GM18508 (cell line): ENCODE measurements around the gene GBF1.

Experiments used
- ATAC-seq: cut with Tn5 transposase; IDR thresholded peaks from one replicate; pipeline ENCODE4 v1.9.1; 2021; ENCODE audit warnings: moderate number of reproducible peaks; ENCODE audit not compliant: insufficient read depth, unreplicated experiment

The GBF1 gene

DNA sequence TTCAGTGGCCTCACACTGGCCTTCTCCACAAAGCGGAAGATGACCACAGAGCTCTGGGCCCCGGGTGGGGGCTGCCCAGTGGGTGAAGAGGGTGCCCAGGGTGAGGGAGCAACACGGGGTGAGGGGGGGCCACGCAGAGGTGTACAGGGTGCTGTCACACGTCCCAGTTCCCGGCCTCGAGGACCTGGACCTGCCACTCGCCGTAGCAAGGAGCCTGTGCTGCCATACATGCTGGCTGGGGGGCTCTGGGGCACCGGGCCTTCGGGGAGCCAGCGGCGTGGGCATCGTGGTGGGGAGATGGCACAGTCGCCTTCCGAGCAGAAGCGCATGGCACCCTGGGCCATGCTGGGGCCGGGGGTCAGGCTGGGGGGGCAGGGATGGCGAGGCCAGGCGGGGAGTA lies 171.4 kb downstream of the GBF1 start:
- ATAC-seq, result no peak

DNA sequence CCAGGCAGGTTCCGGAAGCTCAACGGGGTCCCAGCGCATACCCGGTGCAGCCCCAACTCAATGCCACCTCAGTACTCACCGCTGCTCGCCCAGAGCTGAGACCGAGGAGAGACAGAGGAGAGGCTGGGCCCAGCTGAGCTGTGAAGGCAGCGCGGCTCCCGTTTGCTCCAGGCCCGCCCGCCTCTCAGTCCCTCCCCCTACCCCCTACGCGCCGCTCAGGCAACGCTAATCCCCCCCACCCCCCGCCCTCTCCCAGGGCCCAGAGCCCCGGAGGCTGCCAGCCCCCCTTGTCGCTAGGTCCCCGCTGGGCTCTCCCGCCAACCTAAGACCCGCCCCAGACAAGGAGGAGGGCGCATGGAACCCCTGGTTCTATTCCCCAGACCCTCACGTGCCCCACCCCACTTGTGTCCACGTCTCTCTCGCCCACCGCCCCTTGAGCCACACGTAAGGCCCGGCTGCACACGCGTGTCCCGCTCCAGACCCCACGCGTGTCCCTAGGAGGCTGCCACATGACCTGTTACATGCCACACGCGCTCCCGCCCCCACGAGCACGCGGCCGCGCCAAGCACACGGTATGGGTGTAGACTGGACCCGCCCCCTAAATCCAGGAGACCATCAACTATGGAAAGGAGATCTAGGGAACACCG lies 173.4 kb downstream of the GBF1 start, which contains the start of gene PSD:
TSS of gene PSD (minus strand) at position 164 of the 647 bp plus-strand sequence. CDS start 1,747 bp downstream, outside the sequence.
- no peak for ATAC-seq

DNA sequence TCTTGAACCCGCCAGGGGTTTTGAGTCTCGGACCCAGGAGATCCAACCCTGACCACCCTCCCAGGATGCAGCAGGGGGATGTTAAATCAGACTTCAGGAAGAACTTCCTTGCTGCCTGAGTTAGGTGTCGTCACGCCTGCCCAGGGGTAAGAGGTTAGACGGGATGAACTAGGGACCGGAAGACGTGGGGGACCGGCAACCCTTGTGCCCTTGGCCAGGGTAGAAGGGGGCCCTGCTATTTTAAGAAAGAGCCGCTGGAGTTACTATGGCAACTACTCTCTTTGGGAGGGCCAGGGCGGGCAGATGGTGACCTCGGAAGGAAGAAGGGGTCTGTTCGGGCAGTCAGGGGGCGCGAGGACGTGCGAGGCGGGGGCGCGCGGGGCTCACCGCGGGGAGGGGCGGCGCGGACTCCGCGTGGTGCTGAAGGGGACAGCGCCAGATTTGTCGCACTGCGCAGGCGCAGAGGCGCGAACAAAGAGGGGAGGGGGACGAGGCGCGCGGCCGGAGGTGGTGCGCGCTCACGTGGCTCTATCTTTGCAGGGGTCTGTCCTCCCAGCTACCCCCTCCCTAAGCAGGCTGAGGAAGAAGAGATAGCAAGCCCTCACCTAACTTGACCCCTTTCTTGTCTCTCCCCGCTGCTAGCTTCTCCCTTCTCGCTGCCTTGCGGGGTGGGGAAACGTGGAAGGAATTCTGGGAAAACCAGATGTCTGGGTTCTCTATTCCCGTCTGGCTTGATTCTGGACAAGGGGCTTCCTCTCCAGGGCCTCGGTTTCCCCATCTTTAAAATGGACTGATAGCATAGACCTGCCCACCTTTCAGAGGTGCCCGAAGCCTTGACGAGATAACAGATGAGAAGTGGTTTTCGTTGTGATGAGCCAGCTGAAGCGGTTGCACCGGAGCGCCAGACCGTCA lies 174.2 kb downstream of the GBF1 start:
- no peak for ATAC-seq

DNA sequence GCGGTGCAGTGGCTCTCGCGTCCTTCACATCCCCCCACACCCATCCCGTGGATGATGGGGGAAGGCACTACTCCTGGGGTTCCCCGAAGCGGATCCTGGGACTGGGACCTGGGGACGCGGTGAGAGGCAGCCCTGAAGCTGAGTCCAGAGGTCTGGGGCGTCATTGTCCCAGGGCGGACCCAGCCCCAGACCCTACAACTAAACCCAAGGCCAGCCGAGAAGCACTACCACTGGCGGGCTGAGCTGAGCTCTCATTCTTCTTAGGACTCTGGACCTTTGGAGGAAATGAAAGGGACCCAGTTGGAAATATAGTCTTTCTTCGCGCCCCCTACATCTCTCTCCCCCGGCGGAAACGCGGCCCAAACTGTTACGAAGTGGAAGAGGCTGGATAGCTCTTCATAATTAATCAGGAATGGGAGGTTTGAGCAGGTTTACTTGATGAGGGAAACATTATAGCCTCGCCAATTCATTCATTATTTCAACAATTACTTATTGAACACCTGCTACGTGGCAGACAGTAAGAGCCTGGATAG lies 174.9 kb downstream of the GBF1 start:
- ATAC-seq, result no peak

DNA sequence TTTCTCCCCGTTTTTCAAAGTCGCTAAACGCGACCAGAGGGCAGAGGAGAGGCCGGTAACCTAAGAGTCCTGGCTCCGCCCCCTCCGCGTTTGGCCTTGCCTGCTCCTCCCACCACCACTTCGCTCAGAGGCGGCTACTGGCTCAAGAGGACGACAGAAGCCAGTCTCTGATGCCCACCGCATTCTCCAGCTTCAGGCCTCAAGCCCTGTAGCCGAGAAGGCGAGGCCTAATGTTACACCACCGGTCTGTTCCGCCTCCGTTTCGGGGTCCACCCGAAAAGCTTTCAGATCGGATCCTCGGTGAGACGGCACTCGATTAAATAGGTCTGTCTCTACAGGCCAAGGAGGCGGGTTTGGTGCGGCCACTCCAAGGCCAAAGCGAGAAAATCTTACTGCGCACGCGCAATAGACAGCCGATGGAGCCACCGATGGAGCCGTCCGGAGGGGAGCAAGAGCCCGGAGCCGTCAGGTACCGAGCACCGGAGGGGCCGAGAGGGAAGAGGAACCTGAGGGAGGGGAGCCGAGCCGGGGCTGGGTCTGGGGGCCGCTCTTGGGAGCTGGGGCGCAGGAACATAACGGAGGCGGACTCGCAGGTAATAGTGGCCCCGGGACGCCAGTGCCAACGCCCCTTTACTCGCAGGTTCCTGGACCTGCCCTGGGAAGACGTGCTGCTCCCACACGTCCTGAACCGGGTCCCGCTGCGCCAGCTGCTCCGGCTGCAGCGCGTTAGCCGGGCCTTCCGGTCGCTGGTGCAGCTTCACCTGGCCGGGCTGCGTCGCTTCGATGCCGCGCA lies 175.6 kb downstream of the GBF1 start, which contains the start of gene FBXL15:
TSS of gene FBXL15 (plus strand) at position 123 of the 793 bp plus-strand sequence. CDS start at position 417, 294 bp downstream.
- ATAC-seq, result peak; percentile 42

DNA sequence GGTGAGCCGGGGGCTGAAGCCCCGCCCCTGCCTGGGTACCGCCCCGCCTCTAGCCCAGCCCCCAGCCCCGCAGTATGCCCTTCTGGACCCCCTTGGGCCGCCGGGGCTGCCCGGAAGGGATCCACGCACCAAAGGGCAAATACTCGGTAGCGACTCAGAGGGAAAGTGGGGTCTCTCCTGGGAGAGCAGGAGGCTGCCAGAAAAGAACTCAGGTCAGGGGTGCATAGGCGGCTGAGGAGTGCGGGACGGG lies 176.1 kb downstream of the GBF1 start:
- ATAC-seq, result no peak

DNA sequence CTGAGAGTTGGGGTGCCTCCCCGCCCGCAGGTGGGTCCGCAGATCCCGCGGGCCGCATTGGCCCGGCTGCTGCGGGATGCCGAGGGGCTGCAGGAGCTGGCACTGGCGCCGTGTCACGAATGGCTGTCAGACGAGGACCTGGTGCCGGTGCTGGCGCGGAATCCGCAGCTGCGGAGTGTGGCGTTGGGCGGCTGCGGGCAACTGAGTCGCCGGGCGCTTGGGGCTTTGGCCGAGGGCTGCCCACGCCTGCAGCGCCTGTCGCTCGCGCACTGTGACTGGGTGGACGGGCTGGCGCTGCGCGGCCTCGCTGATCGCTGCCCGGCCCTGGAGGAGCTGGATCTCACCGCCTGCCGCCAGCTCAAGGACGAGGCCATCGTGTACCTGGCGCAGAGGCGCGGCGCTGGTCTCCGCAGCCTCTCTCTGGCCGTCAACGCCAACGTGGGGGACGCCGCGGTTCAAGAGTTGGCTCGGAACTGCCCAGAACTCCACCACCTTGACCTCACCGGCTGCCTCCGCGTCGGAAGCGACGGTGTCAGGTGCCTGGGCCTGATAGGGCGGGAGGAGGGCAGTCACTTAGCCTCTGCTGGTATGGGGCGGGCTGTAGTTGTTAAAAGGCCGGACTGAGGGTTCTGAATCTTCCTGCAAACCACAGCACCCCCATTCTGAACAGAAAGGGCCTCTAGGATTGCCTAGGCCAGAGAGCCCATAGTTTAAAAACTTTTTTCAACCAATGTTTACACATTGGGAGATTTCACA lies 176.6 kb downstream of the GBF1 start:
- no peak for ATAC-seq

DNA sequence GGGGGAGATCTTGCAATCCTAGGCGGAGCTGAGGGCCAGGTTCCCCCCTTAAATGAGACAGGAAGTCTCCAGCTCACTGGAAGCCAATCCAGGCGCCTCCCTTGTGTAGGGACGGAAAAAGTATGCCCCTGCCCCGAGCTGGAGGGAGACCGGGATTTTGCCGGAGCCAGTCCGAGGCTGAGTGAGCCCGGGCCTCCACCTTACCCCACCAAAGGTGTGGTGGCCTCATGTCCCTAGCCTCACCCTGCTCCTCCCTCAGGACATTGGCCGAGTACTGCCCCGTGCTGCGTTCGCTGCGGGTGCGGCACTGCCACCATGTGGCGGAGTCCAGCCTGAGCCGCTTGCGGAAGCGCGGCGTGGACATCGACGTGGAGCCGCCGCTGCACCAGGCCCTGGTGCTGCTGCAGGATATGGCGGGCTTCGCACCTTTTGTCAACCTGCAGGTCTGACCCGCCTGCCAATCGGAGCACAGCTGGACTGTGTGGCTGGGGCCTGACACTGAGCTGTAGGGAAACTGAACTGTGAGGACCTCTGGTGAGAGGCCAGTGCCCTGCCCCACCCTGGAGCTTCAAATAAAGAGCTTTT lies 177.3 kb downstream of the GBF1 start:
- ATAC-seq, result no peak

DNA sequence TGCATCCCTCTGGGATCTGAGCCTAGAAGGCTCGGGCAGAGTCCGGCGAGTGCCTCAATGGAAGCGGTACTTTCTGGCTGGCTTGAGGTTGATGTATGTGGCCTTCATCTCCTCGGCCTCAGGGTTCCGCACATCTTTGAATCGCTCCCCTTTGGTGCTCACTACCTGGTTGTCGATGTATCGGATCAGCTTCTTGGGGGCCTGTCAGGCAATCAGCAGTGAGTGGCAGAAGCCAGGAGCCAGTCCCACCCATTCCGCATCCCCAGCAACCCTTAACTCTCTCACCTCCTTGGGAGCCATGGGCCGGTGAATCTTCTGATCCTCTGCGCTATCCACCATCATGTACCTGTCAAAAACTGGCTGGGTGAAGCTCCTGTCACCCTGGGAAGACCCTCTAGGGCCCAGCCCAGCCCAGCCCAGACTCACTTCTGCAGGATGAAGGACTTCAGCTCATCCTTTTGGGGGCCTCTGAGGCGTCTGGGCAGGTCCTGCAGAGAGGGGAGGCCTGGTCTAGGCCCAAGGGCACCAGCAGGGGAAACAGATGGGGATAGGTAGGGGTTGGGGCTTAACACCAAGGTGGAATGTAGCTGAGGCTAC lies 178.1 kb downstream of the GBF1 start:
- no peak for ATAC-seq

DNA sequence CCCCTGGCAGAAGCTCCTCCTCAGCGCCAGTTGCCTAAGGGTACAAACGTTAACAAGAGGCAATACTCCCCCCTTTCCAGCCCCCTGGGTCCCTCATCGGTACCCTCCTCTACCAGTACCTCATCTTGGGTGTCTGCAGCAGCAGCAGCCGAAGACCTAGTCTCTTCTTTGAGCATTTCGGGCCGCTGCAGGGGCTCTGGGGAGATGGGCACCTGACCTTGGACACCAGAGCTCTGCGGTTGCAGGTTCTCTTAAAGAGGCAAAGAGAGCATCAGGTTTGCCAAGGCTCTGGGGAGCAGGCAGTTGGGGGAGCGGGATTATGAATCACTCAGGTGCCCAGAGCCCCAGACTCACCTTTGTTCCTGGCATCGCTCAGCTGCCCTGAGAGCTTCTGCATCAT lies 178.8 kb downstream of the GBF1 start:
- no peak for ATAC-seq

DNA sequence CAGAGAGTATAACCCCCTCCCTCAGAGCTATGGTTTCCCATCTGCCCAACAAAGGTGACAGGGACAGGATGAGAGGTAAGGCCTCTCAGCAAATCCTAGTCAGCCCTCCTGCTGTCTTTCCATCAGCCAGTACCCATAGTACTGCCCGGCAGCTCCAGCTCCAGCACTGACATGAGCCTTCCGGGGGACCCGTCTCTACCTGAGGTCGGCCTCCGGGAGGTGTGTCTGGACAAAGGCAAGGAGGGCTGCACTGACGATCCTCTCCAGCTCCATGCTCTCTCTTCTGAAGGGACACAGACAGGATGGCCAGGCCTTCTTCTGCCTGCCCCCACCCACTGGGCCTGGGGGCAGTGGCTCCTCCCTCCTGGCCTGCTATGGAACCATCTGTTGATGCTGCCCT lies 179.6 kb downstream of the GBF1 start:
- ATAC-seq, result no peak

DNA sequence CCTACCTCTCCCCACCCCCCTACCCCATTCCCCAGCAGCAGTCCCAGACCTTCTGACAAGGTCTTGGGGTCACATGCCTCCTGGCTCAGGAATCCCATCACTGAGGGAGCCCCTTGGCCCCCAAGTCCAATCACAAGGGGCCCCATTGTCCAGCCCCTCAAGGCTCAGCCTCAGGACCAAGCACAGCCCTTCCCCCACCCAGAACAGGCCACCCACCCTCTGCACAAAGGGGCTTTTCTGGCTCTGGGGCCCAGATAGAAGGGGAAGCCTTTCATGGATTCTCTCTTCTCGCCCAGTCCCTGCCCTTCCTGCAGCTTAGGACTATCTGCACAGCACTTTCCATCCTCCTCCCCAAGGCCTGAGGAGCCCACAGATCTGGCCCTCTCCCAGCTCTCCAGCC lies 180.1 kb downstream of the GBF1 start:
- no peak for ATAC-seq

DNA sequence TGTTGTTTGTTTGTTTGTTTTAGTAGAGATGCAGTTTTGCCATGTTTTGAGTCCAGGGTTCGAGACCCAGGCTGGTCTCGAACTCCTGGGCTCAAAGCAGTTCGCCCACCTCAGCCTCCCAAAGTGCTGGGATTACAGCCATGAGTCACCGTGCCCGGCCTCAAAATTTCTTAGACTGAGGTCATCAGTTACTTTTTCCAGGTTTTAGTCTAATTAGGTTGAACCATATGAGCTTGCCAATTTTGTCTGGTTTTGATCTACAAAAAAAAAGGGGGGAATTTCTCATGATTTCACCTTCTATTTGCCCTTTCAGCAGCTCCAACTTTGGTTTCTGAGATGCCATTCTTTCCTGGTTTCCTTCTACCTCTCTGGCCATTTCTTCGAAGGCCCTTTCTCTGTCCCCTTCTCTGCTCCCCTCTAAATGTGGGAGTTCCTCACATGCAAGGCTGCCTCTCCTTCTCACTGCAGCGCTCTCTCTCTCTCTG lies 181.5 kb downstream of the GBF1 start:
- ATAC-seq, result no peak

DNA sequence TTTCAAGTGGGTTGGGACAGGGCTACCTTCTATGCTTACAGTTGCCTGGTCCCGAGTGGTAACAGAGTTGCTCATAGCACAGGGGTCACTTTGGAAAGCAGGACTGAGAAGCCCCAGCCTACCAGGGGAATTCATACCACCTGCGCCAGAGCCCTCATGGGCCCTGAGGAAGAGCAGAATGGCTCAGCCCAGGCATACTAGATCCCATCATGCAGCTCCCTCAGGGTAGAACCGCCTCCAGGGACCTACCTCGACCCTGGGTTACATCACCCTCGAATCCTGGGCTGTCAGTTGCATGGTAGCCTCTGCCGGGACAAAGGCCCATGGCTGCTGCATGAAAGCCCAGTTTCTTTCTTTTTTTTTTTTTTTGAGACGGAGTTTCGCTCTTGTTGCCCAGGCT lies 184.1 kb downstream of the GBF1 start:
- ATAC-seq, result no peak

DNA sequence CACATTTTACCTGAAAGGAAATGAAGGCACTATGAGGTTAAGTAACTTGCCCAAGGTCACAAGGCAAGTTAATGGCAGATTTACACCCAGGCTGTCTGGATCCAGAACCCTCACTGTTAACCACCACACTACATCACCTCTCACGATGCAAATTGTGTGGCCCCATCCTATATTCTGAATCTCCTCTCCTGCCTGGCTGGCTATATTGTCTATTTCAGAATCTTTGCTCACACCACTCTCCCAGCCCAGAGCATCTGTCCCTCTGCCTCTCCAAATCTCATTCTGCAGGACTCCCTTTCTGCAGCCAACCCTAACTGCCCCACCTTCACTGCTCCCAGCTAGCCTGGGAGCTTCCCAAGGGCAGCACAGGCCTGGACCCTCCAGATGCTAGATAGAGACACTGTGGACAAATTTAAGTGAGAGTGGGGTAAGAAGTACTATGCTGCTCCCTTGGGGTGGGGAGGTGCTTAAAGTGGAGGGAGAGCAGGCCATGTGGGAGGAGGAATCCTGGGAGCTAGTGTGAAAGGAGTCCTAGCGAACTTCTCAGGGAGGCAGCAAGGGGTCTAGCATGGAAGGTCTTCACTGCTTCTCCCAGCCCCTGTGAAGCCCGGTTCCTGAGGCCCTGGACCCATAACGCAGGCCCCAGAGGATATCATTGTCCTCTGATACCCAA lies 186.3 kb downstream of the GBF1 start:
- ATAC-seq, result no peak
